HEK293 (cell line): ENCODE measurements around the gene WWOX.

ENCODE experiments used
- CTCF ChIA-PET: fragments of 350-600 bp; formaldehyde crosslinking; extraction: SDS; loops from one replicate; lab custom pipeline; 2021; ENCODE audit warnings: antibody characterized with exemption; lab: Yijun Ruan, JAX
- POLR2A ChIA-PET: fragments of 300-600 bp; formaldehyde crosslinking; extraction: SDS; loops from one replicate; lab custom pipeline; 2020; ENCODE audit warnings: antibody characterized with exemption, inconsistent platforms; lab: Yijun Ruan, JAX
- H3K27ac ChIP-seq: fragments of 200-500 bp; sonication (Bioruptor generic); 2 replicates; pipeline ENCODE4 v1.5.1; 2014; ENCODE audit warnings: low read depth, low read length, control low read depth, inconsistent platforms; ENCODE audit errors: extremely low read depth
- H3K36me3 ChIP-seq, 2 experiments: fragments of 200-500 bp in 1 of 2; sonication (Bioruptor generic) in 1 of 2; 1 replicate in 1 of 2; 2 replicates in 1 of 2; pipeline ENCODE4 v1.5.1; 2014 to 2017; ENCODE audit warnings: inconsistent platforms in 2 of 2, low read length in 2 of 2; ENCODE audit not compliant: control insufficient read depth in 2 of 2, insufficient read depth in 1 of 2
- H3K4me1 ChIP-seq: fragments of 200-500 bp; sonication (Bioruptor generic); 2 replicates; pipeline ENCODE4 v1.5.1; 2014; ENCODE audit warnings: mild to moderate bottlenecking, low read length, inconsistent platforms; ENCODE audit not compliant: control insufficient read depth, insufficient read depth
- H3K4me3 ChIP-seq: 2 replicates; pipeline ENCODE4 v1.5.1; 2011; ENCODE audit warnings: low read depth, mild to moderate bottlenecking, control low read depth, low read length, moderate library complexity
- H3K9me3 ChIP-seq: fragments of 200-500 bp; sonication (Bioruptor generic); 2 replicates; pipeline ENCODE4 v1.5.1; 2014; ENCODE audit warnings: low read depth, low read length, inconsistent platforms; ENCODE audit not compliant: control insufficient read depth, insufficient read depth
- HIC1 ChIP-seq: fragments of 450-650 bp; formaldehyde crosslinking; IDR thresholded peaks from 2 replicates; pipeline ENCODE4 v1.5.1; 2016; ENCODE audit warnings: missing biosample characterization, missing genetic modification characterization
- OSR2 ChIP-seq: fragments of 450-650 bp; formaldehyde crosslinking; IDR thresholded peaks from 2 replicates; pipeline ENCODE4 v1.5.1; 2016; ENCODE audit warnings: missing biosample characterization, missing genetic modification characterization
- ZBTB10 ChIP-seq: fragments of 450-650 bp; formaldehyde crosslinking; IDR thresholded peaks from 2 replicates; pipeline ENCODE4 v1.5.1; 2016; ENCODE audit warnings: missing biosample characterization, missing genetic modification characterization
- ZBTB21 ChIP-seq: fragments of 450-650 bp; formaldehyde crosslinking; IDR thresholded peaks from 2 replicates; pipeline ENCODE4 v1.5.1; 2017; ENCODE audit warnings: missing biosample characterization, missing genetic modification characterization
- ZBTB48 ChIP-seq: fragments of 450-650 bp; formaldehyde crosslinking; IDR thresholded peaks from 2 replicates; pipeline ENCODE4 v1.5.1; 2016; ENCODE audit warnings: missing biosample characterization, missing genetic modification characterization
- ZNF157 ChIP-seq: fragments of 450-650 bp; formaldehyde crosslinking; IDR thresholded peaks from 2 replicates; pipeline ENCODE4 v1.5.1; 2016; ENCODE audit warnings: missing biosample characterization, missing genetic modification characterization
- ZNF37A ChIP-seq: fragments of 450-650 bp; IDR thresholded peaks from 2 replicates; pipeline ENCODE4 v1.5.1; 2018; ENCODE audit warnings: missing biosample characterization, missing genetic modification characterization
- ZNF423 ChIP-seq: fragments of 450-650 bp; formaldehyde crosslinking; IDR thresholded peaks from 2 replicates; pipeline ENCODE4 v1.5.1; 2016; ENCODE audit warnings: missing biosample characterization, missing genetic modification characterization
- ZNF433 ChIP-seq: fragments of 450-650 bp; formaldehyde crosslinking; IDR thresholded peaks from 2 replicates; pipeline ENCODE4 v1.5.1; 2016; ENCODE audit warnings: missing biosample characterization, missing genetic modification characterization, low read depth
- ZNF548 ChIP-seq: fragments of 450-650 bp; formaldehyde crosslinking; IDR thresholded peaks from 2 replicates; pipeline ENCODE4 v1.5.1; 2016; ENCODE audit warnings: missing biosample characterization, missing genetic modification characterization
- ZNF580 ChIP-seq: fragments of 450-650 bp; formaldehyde crosslinking; IDR thresholded peaks from 2 replicates; pipeline ENCODE4 v1.5.1; 2016; ENCODE audit warnings: missing biosample characterization, missing genetic modification characterization
- ZNF776 ChIP-seq: fragments of 450-650 bp; formaldehyde crosslinking; IDR thresholded peaks from 2 replicates; pipeline ENCODE4 v1.5.0; 2017; ENCODE audit warnings: missing biosample characterization, missing genetic modification characterization, borderline replicate concordance
- ZNF785 ChIP-seq: fragments of 450-650 bp; formaldehyde crosslinking; IDR thresholded peaks from 2 replicates; pipeline ENCODE4 v1.5.1; 2016; ENCODE audit warnings: missing biosample characterization, missing genetic modification characterization
- ZNF837 ChIP-seq: fragments of 450-650 bp; formaldehyde crosslinking; IDR thresholded peaks from 2 replicates; pipeline ENCODE4 v1.5.1; 2016; ENCODE audit warnings: missing biosample characterization, missing genetic modification characterization
- TF ChIP-seq, protein P1 (sequence below): fragments of 450-650 bp; formaldehyde crosslinking; IDR thresholded peaks from 2 replicates; pipeline ENCODE4 v1.5.1; 2017; ENCODE audit warnings: missing biosample characterization, missing genetic modification characterization

WWOX gene

DNA sequence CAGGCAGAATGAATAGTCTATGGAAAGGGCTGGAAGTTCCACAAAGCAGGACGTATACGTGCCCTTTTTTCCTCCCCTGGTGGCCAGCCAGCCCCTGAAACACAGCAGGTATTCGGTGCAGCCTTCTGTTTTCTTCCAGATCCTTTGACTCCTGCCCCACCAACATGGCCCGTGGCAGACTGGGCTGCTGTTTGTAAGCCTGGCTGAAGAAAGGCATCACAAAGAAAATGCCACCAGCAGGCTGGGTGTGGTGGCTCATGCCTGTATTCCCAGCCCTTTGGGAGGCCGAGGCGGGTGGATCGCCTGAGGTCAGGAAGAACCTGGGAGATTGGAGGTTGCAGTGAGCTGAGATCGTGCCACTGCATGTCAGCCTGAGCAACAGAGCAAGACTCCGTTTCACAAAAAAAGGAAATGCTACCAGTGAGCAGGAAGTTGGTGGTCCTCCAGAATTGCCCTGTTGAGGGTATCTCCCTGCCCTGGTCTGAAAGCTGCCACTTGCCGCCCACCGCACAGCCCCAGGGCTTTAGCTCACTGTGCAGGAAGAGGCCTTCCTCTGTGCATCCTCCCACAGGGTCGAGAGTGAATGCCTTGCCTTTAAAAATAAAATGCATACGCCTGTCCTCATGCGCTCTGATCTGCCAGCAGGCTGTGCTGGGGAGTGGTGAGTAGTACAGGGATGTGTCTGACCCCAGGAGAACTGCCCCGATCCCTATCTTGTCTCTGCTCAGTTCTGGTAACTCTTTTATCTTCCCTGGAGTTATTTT lies 913.4 kb downstream of the WWOX start:
- ChIA-PET CTCF (no interaction called here), POLR2A (no interaction called here)
- no peak overlapping the region for H3K27ac ChIP-seq
- H3K4me3 ChIP-seq: no peak overlapping the region
- H3K4me1 ChIP-seq: no peaks in the 10 kb centered on the region
- no peaks in the 10 kb centered on the region for H3K9me3 ChIP-seq
- no peaks in the 10 kb centered on the region for H3K36me3 ChIP-seq
- TF ChIP-seq ZNF433 (tag by site-specific recombination): no peak
- TF ChIP-seq, protein P1, sequence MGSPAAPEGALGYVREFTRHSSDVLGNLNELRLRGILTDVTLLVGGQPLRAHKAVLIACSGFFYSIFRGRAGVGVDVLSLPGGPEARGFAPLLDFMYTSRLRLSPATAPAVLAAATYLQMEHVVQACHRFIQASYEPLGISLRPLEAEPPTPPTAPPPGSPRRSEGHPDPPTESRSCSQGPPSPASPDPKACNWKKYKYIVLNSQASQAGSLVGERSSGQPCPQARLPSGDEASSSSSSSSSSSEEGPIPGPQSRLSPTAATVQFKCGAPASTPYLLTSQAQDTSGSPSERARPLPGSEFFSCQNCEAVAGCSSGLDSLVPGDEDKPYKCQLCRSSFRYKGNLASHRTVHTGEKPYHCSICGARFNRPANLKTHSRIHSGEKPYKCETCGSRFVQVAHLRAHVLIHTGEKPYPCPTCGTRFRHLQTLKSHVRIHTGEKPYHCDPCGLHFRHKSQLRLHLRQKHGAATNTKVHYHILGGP: no peak
- no peak for TF ChIP-seq OSR2 (tag by site-specific recombination)
- no peak for TF ChIP-seq ZNF776 (tag by site-specific recombination)
- TF ChIP-seq ZNF548: no peak
- TF ChIP-seq ZBTB21 (tag by site-specific recombination): no peak
- TF ChIP-seq ZNF837: no peak

DNA sequence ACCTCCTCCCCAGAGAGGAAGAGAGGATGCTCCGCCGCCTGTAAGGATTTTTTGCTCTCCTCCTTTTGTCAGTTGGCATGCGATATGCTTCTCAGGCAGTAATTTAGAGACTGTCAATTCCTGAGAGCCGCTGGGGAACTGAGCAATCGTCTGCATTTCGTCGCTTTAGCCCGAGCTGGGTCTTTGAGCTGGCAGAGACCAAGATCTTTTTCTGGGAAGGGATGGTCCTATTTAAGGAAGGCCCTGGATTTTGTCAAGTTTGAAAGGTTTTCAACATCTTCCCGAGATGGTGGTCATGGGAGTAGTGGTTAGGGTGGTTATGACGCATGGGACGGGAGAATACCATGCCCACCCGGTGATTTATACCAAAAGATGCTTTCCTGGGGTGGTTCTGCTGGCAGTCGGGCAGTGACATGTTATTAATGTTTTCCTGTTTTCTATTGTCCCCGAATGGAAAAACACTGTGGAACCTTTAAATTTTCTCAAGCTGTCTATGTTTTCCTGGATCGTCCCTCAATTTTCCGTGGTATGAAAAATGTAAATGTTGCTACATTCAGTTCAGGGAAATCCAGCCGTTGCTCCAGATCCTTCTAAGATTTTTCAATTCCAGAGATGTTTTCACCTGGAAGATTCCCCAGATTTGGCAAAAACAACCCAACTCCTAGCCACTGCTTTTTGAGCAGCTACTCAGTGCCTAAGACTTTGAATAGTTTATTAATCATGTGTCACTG lies 914.6 kb downstream of the WWOX start:
- POLR2A ChIA-PET: interaction anchor here (0.6 kb wide), 1 partner anchor 47 kb away, joined by 4 read pairs; no protein-coding TSS in a partner anchor
- Histone ChIP-seq H3K4me3 (no peak overlapping the region), H3K9me3 (no peaks in the 10 kb centered on the region), H3K4me1 (no peaks in the 10 kb centered on the region), H3K27ac (no peak overlapping the region), H3K36me3 (no peaks in the 10 kb centered on the region)
- TF ChIP-seq ZNF785 (tag by site-specific recombination) (no peak), ZBTB48 (tag by site-specific recombination) (no peak), HIC1 (tag by site-specific recombination) (no peak), ZNF37A (tag by site-specific recombination) (no peak), ZNF157 (tag by site-specific recombination) (no peak), ZBTB10 (tag by site-specific recombination) (no peak), ZNF423 (no peak), ZNF580 (tag by site-specific recombination) (no peak)
- CTCF ChIA-PET: interaction anchor here (0.6 kb wide), 1 partner anchor 9 kb away, joined by 3 read pairs; no protein-coding TSS in a partner anchor
